T follicular helper cell (primary cell): Measurements from ENCODE around the gene IQCK.
A peak's percentile ranks its signal among the peaks of the same experiment; 100 is the strongest.

Source experiments
- DNase-seq: peaks from one replicate; pipeline ENCODE4 v3.0.0-alpha.2; 2020; ENCODE audit warnings: low read depth

The IQCK gene

DNA sequence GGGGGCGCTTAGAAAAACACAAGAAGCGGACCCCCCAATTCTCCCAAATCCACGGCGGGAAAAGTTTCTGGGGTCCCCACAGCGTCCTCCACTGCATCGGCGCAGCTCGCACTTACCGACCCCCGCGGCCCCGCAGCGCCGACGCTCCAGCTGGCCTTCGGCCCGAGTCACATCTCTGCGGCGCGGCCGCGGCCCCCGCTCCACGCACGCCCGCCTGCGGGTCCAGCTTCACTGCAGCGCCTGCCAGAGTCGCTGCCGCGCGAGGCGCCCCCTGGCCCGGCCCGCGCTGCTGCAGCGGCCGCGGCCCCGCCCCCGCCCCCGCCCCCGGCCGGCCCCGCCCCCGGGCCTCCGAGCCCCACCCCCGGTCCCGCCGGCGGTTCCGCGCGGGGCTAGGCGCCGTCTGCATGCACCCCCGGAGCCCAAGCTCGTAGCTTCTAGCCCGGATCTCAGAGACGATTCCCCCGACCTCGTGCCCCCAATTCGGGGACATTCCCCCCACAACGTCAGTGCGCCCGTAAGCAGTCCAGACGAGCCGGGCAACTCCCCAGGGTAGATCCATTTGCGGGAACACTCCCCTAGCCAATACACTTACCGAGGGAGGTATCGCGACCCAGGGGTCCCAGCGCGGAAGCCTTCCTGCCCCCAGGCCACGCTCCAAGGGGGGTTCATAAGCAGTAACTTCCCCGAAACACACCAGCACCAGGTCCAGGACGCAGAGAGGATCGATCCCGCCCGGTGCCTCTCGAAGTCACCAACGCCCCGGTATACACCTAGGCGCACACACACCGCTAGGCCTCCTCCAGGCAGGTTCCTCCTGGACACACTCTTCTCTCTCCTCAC, 166.8 kb downstream of the IQCK start, which contains the start of gene GPRC5B:
Gene GPRC5B (minus strand): TSS at position 238 of the 840 bp plus-strand sequence. CDS start 12,003 bp downstream, outside the sequence.
- peak; percentile 30 for DNase-seq

DNA sequence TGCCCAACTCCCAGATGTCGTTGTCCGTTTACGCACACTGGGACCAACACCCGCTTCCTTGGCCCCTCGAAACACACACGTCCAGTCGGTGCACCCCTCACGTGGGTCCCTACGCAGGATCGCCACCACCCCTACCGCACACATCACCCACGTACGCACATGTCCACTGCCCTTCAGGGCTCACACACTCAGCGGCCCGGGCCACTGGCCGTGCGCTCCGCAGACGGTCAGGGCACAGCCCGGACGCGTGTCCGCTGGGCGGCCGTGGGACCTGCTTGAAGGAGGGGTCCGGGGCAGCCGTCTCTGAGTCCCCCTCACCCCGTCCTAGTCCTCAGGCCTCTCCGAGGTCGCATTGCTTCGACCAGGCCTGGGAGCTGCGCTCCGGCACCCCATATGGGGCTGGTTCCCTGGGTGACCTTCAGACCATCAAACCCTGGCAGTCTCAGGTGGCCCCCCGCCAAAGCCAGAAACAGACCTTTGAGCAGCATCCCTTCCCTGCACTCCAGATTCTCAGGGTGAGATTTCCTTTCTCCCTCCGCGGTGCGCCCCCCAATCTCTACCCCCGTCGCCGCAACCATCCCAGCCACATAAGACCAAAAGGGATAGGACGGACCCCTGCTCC, 167.5 kb downstream of the IQCK start:
- DNase-seq = no peak

- DNase-seq = peak; percentile 66
Measured at GRCh38 chr16:19886073-19886941, 168.2 kb downstream of the IQCK start.

DNA sequence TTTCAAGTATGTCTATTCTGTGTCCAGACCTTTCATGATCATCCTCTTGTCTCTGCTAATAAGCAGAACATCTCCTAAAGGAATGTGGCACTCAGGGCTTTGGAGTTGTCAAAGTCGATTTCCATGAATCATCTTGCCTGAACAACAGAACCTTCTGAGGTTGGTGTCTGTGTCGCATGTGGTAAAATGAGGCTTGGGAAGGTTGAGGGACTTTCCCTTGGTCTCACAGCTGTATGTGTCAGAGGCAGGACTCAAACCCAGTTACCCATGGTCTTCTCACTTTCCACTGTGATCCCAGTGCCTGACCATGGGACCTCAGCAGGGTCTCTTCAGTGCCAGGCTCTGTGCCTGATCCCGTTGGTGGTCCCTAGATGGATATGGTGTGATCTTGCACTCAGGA, 170.8 kb downstream of the IQCK start:
- no peak for DNase-seq

GRCh38 chr16:19890901-19891300, 172.8 kb downstream of the IQCK start:
- no peak for DNase-seq

- no peak for DNase-seq
Measured at GRCh38 chr16:19892902-19893301, 174.8 kb downstream of the IQCK start.

- DNase-seq = no peak
Measured at GRCh38 chr16:19894586-19894985, 176.5 kb downstream of the IQCK start.

DNA sequence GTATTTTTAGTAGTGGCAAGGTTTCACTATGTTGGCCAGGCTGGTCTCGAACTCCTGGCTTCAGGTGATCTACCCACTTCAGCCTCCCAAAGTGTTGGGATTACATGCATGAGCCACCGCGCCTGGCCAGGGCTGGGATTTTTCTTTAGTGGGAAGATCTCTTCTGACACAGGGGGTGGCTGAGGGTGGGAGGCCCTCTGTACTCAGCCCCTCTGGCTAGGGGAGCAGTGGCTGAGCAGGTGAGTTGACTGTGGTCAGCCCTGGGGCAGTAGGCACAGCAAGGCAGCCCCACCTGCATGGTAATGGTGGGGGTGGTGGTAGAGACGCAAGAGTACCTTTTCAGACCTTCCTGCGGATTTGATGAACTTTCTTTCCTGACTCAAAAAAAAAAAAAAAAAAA, 178.9 kb downstream of the IQCK start:
- no peak for DNase-seq

- no peak for DNase-seq
Measured at GRCh38 chr16:19898166-19898565, 180.1 kb downstream of the IQCK start.

- no peak for DNase-seq
Measured at GRCh38 chr16:19898924-19899604, 181.0 kb downstream of the IQCK start.

- no peak for DNase-seq
Measured at GRCh38 chr16:19899605-19899955, 181.5 kb downstream of the IQCK start.

GRCh38 chr16:19901164-19901563, 183.1 kb downstream of the IQCK start:
- no peak for DNase-seq

GRCh38 chr16:19907161-19907992, 189.3 kb downstream of the IQCK start:
- peak; percentile 44 for DNase-seq
